GM18519 (cell line): ENCODE data around the gene RPRM.
"Not testable (repeated sequence)": the region's sequence is repeated elsewhere in the genome, so short reads cannot be mapped to it uniquely, and the experiment has no call there.

Experiments
- ATAC-seq: cut with Tn5 transposase; IDR thresholded peaks from one replicate; pipeline ENCODE4 v1.9.1; 2021; ENCODE audit warnings: mild to moderate bottlenecking, moderate library complexity; ENCODE audit not compliant: unreplicated experiment, low FRiP score

The RPRM gene

DNA sequence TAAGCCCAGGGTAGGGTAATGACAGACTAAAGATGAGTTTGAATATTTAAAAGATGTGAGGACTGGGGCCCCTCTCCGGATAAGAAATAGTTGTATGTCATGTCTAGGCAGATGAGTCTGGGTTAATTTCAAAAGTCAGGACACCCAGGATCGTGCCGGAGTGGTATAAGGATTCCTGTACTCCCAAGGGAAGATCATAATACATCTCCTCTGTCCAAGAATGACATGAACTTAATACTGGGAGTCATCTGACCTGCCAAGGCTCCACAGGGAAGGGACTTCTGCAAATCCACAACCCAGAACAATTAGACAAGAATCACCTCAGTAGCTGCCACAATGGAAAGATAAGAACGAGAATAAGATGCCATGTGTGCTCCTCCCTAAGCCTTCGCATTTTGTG, 17.1 kb downstream of the RPRM start:
- ATAC-seq, result no peak

GRCh38 chr2:153455861-153456260, 22.7 kb downstream of the RPRM start:
- ATAC-seq, result no peak

DNA sequence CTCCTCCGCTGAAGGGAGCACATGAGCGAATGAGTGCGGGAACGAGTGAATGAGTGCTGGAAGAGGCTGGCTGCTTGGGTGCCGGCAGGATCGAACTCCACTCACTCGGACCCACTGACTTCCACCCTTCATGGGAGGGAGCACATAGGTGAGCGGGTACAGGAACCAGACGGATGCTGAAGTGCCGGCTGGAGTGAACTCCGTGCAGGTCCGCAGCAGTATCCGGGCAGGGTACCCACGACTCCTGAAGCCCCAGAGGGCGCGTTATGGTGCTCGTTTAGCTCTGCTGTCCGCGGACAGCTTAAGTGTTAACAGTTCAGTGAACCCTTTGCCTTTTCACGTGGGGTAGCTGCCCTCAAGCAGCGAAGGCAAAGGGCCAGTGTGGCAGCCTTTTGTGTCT, 23.2 kb downstream of the RPRM start:
- ATAC-seq, result no peak

- no peak for ATAC-seq
Measured at GRCh38 chr2:153451611-153452010, 27.0 kb downstream of the RPRM start.

DNA sequence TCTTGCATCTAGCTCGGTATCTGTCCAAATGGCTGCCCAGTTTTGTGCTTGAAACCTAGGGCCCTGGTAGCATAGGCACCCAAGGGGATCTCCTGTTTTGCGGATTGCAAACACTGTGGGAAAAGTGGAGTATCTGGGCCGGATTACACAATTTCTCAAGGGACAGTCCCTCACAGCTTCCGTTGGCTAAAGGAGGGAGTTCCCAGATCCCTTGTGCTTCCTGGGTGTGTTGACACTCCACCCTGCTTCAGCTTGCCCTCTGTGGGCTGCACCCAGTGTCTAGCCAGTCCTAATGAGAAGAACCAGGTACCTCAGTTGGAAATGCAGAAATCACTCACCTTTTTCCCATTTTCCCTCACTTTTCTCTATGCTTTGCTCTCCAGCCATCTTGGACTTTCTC, 35.5 kb downstream of the RPRM start:
- ATAC-seq, result no peak

GRCh38 chr2:153442616-153443015, 35.9 kb downstream of the RPRM start:
- ATAC-seq, result not testable (repeated sequence)

DNA sequence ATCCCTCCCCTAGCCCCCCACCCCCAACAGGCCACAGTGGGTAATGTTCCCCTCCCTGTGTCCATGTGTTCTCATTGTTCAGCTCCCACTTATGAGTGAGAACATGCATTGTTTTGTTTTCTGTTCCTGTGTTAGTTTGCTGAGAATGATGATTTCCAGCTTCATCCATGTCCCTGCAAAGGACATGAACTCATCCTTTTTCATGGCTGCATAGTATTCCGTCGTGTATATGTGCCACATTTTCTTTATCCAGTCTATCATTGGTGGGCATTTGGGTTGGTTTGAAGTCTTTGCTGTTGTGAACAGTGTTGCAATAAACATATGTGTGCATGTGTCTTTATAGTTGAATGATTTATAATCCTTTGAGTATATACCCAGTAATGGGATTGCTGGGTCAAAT, 38.5 kb downstream of the RPRM start:
- not testable (repeated sequence) for ATAC-seq

DNA sequence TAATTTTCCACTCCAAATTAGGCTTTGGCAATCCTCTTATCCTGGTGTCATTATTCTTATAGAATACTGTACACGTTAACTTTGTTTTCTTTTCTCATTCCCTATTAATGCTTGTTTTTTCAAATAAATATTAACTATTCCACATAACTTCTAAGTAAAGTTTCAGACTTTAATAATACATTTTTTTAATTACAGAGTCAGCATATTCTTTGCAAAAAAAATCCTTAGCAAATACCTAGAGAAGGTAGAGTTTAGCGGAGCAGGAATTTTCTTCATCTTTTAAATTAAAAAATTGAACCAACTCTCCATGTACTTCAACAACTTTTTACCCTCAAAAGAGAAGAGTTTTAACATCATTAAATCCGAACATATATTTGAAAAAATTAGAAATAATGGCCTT, 45.2 kb downstream of the RPRM start:
- ATAC-seq, result no peak

DNA sequence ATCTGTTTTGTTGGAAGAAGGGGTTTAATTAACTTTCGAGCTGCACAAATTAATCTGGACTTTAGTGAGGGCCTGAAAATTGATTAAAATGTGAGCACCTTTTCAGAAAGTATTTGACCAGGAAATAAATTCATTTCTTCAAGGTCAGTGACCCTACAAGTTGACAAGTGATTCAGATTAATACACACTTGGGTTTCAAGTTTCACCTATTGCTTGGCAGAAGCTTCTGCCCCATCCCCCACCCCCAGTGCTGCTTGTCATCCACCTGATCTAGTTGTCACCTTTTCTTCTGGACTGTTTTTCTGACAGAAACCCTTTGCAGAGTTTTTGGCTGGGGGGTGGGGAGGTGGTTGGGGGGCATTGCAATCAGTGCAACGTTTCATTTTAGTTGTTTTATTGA, 46.2 kb downstream of the RPRM start:
- ATAC-seq, result no peak

DNA sequence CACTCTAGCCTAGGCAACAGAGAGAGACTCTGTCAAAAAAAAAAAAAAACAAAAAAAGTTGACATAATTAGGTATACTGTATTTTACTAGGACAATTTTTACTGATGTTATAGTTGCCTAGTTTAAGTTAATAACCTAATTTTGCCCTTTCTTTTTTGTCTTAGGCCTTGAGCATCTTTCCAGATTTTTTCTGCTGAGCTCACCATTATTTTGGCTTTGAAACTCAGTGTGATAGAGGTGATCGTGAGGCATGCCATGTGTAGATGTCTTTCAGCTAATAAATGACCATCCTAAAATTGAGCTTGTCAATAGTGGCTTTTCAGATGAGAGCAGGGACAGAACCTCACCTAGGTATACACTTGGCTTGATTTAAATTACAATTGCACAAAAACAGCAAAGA, 47.4 kb downstream of the RPRM start:
- ATAC-seq, result no peak
